HG02852 (cell line): ENCODE data around the gene RHOU.
"Not testable (repeated sequence)": the region's sequence is repeated elsewhere in the genome, so short reads cannot be mapped to it uniquely, and the experiment has no call there.

ENCODE experiments used
- ATAC-seq: cut with Tn5 transposase; IDR thresholded peaks from one replicate; pipeline ENCODE4 v1.9.1; 2021; ENCODE audit warnings: mild to moderate bottlenecking, moderate library complexity; ENCODE audit not compliant: unreplicated experiment

RHOU gene

DNA sequence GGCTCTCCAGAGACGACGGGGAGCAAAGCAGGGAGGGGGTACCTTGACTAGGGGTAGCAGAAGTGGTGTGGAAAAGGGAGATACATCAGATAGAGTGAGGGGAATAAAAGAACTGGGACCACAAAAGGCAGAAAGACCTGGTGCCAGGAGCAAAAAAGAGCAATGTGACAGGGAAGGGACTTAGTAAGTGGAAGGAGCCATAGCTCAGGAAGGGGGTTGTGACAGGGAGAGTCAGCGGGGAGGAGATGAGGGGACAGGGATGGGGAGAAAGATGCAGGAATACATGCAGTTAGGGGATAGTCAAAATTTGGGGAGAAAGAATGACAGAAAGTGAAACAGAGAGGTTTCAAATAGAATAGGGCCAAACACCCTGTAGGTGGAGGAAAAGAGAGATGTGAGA is 20.5 kb downstream of the RHOU start:
- no peak for ATAC-seq

- no peak for ATAC-seq
These were observed 21.2 kb downstream of the RHOU start for GRCh38 chr1:228756457-228756856.

GRCh38 chr1:228758447-228758846 is 23.2 kb downstream of the RHOU start:
- no peak for ATAC-seq

- no peak for ATAC-seq
These were observed 25.7 kb downstream of the RHOU start for GRCh38 chr1:228760979-228761378.

DNA sequence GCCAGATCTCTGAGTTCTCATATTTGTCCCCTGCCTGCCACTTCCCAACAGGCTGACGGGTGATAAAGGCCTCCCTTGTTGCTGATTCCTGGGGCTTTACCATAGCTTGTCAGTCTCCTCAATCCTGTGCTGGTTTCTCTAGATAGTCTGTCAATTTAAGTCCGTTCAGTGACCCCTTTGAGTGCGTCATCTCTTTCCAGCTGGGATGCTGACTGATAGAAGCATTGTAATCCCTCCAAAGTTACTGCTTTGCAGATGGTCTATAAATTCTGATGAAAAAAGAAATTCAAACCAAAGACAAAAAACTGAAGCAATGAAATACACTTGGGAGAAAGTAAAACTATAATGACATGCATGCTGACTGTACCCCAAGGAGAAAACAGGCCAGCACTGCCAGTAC is 28.3 kb downstream of the RHOU start:
- no peak for ATAC-seq

GRCh38 chr1:228765168-228765946 is 30.1 kb downstream of the RHOU start:
- no peak for ATAC-seq

GRCh38 chr1:228766788-228767187 is 31.5 kb downstream of the RHOU start:
- ATAC-seq: no peak

DNA sequence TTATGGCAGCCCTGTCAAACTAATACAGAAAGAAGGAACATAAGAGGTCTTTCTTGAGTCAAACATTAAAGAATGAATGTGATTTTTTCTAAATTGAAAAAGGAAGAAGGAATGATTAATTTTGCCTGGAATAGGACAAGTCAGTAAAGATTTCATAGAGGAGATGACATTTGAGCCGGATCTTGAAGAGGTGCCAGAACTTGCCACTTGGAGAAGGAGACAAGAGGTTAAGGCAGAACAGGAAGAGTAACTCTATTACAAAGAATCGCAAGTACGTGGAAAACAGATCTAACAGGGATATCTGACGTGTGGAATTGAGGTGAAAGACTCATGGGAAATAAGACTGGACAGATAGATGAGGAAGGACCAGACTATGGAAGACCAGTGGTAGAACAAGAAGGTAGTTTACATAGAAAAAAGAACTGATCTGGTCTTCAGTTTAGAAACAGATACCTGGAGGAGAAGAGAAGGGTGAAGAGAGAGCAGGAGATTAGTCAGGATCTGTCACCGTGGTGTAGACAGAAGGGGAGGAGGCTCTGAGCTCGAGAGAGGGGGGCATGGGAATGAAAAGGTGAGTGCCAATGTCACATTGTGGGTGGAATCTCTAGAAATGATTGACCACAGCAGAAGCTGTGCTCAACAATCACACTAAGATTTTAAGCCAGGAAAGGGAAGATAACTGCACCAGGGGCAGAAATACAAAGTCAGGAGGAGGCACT is 32.5 kb downstream of the RHOU start:
- no peak for ATAC-seq

GRCh38 chr1:228768355-228769000 is 33.2 kb downstream of the RHOU start:
- ATAC-seq: no peak

GRCh38 chr1:228770779-228771223 is 35.5 kb downstream of the RHOU start:
- ATAC-seq: no peak

DNA sequence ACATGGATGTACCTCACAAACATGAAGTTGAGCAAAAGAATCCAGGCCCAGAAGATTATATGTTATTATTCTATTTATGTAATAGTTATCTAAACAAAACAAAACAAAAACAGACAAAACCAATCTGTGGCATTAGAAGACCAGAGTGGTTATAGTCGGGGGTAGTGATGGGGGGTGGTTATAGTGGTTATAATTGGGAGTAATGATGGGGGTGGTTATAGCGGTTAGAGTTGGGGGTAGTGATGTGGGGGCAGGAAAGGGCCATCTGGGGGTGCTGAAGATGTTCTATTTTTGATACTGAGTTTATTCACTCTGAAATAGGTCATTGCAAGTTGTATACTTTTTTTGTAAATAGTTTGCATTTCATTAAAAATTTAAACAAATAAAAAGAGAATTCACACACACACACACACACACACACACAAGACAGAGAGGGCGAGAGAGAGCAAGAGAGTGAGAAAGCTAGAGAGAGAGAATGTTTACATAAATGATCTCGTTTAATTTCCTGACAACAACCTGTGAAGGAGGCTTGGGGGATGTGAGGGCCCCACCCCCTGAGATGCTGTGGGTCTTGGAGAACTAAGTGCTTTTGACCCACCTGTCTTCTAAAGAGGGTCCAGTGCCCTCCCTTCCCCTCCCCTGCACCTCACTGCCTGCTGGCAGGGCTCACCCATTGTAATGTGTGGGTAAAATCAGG is 37.4 kb downstream of the RHOU start:
- no peak for ATAC-seq

DNA sequence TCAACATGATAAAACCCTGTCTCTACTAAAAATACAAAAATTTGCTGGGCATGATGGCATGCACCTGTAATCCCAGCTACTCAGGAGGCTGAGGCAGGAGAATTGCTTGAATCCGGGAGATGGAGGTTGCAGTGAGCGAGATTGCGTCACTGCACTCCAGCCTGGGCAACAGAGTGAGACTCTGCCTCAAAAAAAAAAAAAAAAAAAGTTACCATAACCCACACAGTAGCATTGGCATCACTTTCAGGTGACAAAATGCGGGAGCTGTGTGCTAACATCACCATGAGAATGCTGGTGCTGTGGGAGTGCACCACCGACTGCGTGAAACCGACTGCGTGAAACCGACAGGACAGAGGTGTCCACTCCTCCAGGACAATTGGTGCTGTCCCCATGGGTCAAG is 40.7 kb downstream of the RHOU start:
- ATAC-seq: not testable (repeated sequence)

DNA sequence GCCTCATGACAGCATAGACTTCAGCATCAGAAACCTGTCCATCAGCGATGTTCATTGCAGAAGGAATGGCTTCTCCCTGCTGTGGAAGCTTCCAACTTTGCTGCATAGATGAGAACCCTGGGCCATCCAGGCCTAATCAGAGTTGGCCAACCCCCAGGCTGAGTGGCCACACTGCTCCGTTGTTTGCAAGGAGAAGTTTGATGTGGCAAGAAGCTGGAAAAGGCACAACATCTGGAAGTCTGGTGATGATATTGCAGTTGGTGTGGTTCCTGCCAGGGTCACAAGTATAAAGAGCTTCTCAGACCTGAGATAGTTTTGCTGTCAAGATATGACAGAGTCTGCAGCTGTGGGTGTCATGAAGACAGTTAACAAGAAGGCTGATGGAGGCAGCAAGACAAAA is 41.2 kb downstream of the RHOU start:
- ATAC-seq: no peak

- no peak for ATAC-seq
These were observed 42.0 kb downstream of the RHOU start for GRCh38 chr1:228777236-228777635.

DNA sequence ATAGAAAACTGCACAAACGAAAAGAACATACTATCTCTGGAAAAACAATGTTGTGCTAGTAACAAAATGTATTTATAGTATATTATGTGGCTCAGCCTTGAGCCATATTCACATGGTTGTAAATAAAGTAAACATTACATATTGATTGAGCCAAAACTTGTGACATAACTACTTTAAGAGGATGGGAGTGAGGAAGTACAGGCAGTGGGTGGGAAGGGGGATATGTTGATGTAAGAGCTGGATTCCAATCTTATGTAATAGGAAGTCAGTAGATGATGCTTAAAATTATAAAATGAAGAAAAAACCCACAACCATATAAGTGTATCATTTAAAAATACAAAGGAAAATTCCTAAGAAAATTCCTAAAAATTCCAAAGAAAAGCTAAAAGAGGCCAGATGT is 42.7 kb downstream of the RHOU start:
- no peak for ATAC-seq

GRCh38 chr1:228778466-228778865 is 43.2 kb downstream of the RHOU start:
- no peak for ATAC-seq

- no peak for ATAC-seq
These were observed 43.7 kb downstream of the RHOU start for GRCh38 chr1:228778961-228779360.

- ATAC-seq: no peak
These were observed 46.0 kb downstream of the RHOU start for GRCh38 chr1:228781161-228781808.

- ATAC-seq: no peak
These were observed 46.8 kb downstream of the RHOU start for GRCh38 chr1:228781809-228782661.
